ENCODE results near the gene WDR70. TPM values are rescaled to one million over a fixed set of nuclear protein-coding genes. Genes with fewer than 3 reads are reported as not detected.
"Not testable (repeated sequence)": the region's sequence is repeated elsewhere in the genome, so short reads cannot be mapped to it uniquely, and the experiment has no call there.

Gene WDR70
- total RNA-seq, 1 experiment from 2014 or later = 40.2 TPM

- TF ChIP-seq CTCF (IDR thresholded peaks at IDR 0.05; ENCODE audit: insufficient read depth in 1 of 2, low read depth in 1 of 2, low read length in 1 of 2, severe bottlenecking in 1 of 2, unreplicated experiment in 1 of 2) = no peak
- ChIA-PET POLR2A (no interaction called here), CTCF (no interaction called here)
- Histone ChIP-seq H3K4me3 (ENCODE audit: low read depth, low read length) (no peak overlapping the region), H3K9me3 (no peaks in the 10 kb centered on the region), H3K4me1 (peaks cover 28% of the 10 kb centered on the region), H3K36me3 (ENCODE audit: control insufficient read depth, insufficient read depth, low read length) (no peaks in the 10 kb centered on the region), H3K27me3 (replicated peaks; ENCODE audit: control insufficient read depth, insufficient read depth, low read length) (no peaks in the 10 kb centered on the region)
- Mint-ChIP-seq H3K9me3 (ENCODE audit: unreplicated experiment) (peaks cover 11% of the 10 kb centered on the region), H3K27ac (ENCODE audit: unreplicated experiment) (no peak overlapping the region), H3K27me3 (ENCODE audit: insufficient read depth, unreplicated experiment) (no peaks in the 10 kb centered on the region), H3K4me1 (ENCODE audit: low read depth, unreplicated experiment) (peaks cover 16% of the 10 kb centered on the region), H3K36me3 (ENCODE audit: insufficient read depth, unreplicated experiment) (no peaks in the 10 kb centered on the region), H3K4me3 (ENCODE audit: unreplicated experiment) (no peak overlapping the region)
- no peak for DNase-seq
- BruUV-seq (replicated peaks) = no TSS peak
- intact Hi-C loops (cut with micrococcal nuclease; ENCODE audit: unreplicated experiment) = no loop called here
Measured at GRCh38 chr5:37578176-37578575, 199.1 kb downstream of the WDR70 start.

- H3K27me3 ChIP-seq (replicated peaks; ENCODE audit: control insufficient read depth, insufficient read depth, low read length) = no peaks in the 10 kb centered on the region
- H3K4me3 ChIP-seq (ENCODE audit: low read depth, low read length) = no peak overlapping the region
- H3K9me3 Mint-ChIP-seq (ENCODE audit: unreplicated experiment) = no peaks in the 10 kb centered on the region
- H3K4me1 Mint-ChIP-seq (ENCODE audit: low read depth, unreplicated experiment) = peaks cover 8% of the 10 kb centered on the region
- no peaks in the 10 kb centered on the region for H3K9me3 ChIP-seq
- H3K27ac Mint-ChIP-seq (ENCODE audit: unreplicated experiment) = no peak overlapping the region
- intact Hi-C loops (cut with micrococcal nuclease; ENCODE audit: unreplicated experiment) = no loop called here
- no peaks in the 10 kb centered on the region for H3K36me3 ChIP-seq (ENCODE audit: control insufficient read depth, insufficient read depth, low read length)
- H3K27me3 Mint-ChIP-seq (ENCODE audit: insufficient read depth, unreplicated experiment) = no peaks in the 10 kb centered on the region
- no peaks in the 10 kb centered on the region for H3K36me3 Mint-ChIP-seq (ENCODE audit: insufficient read depth, unreplicated experiment)
- ChIA-PET CTCF (no interaction called here), POLR2A (no interaction called here)
- no peak for DNase-seq
- no peak overlapping the region for H3K4me3 Mint-ChIP-seq (ENCODE audit: unreplicated experiment)
- no peak for TF ChIP-seq CTCF (IDR thresholded peaks at IDR 0.05; ENCODE audit: insufficient read depth in 1 of 2, low read depth in 1 of 2, low read length in 1 of 2, severe bottlenecking in 1 of 2, unreplicated experiment in 1 of 2)
- H3K4me1 ChIP-seq = peaks cover 27% of the 10 kb centered on the region
- BruUV-seq (replicated peaks) = no TSS peak
Measured at GRCh38 chr5:37580106-37580505, 201.0 kb downstream of the WDR70 start.

- H3K4me3 ChIP-seq (ENCODE audit: low read depth, low read length) = no peak overlapping the region
- Mint-ChIP-seq H3K36me3 (ENCODE audit: insufficient read depth, unreplicated experiment) (no peaks in the 10 kb centered on the region), H3K27me3 (ENCODE audit: insufficient read depth, unreplicated experiment) (no peaks in the 10 kb centered on the region), H3K27ac (ENCODE audit: unreplicated experiment) (no peak overlapping the region), H3K4me1 (ENCODE audit: low read depth, unreplicated experiment) (no peaks in the 10 kb centered on the region), H3K9me3 (ENCODE audit: unreplicated experiment) (no peaks in the 10 kb centered on the region), H3K4me3 (ENCODE audit: unreplicated experiment) (no peak overlapping the region)
- no peak for DNase-seq
- H3K27me3 ChIP-seq (replicated peaks; ENCODE audit: control insufficient read depth, insufficient read depth, low read length) = no peaks in the 10 kb centered on the region
- no peaks in the 10 kb centered on the region for H3K36me3 ChIP-seq (ENCODE audit: control insufficient read depth, insufficient read depth, low read length)
- no peaks in the 10 kb centered on the region for H3K9me3 ChIP-seq
- ChIA-PET CTCF (no interaction called here), POLR2A (no interaction called here)
- BruUV-seq (replicated peaks) = no TSS peak
- no peak for TF ChIP-seq CTCF (IDR thresholded peaks at IDR 0.05; ENCODE audit: insufficient read depth in 1 of 2, low read depth in 1 of 2, low read length in 1 of 2, severe bottlenecking in 1 of 2, unreplicated experiment in 1 of 2)
- peaks cover 9% of the 10 kb centered on the region; the same call in 1 of the 2 replicates for H3K4me1 ChIP-seq
- intact Hi-C loops (cut with micrococcal nuclease; ENCODE audit: unreplicated experiment) = no loop called here
Measured at GRCh38 chr5:37582202-37582601, 203.1 kb downstream of the WDR70 start.

- CTCF ChIA-PET; H3K36me3 Mint-ChIP-seq (ENCODE audit: insufficient read depth, unreplicated experiment); H3K4me1 ChIP-seq; intact Hi-C loops (cut with micrococcal nuclease; ENCODE audit: unreplicated experiment); H3K27me3 Mint-ChIP-seq (ENCODE audit: insufficient read depth, unreplicated experiment); H3K4me1 Mint-ChIP-seq (ENCODE audit: low read depth, unreplicated experiment); H3K27ac Mint-ChIP-seq (ENCODE audit: unreplicated experiment); H3K4me3 ChIP-seq (ENCODE audit: low read depth, low read length); H3K4me3 Mint-ChIP-seq (ENCODE audit: unreplicated experiment); BruUV-seq (replicated peaks); H3K27me3 ChIP-seq (replicated peaks; ENCODE audit: control insufficient read depth, insufficient read depth, low read length); DNase-seq; H3K36me3 ChIP-seq (ENCODE audit: control insufficient read depth, insufficient read depth, low read length); H3K9me3 ChIP-seq; POLR2A ChIA-PET; H3K9me3 Mint-ChIP-seq (ENCODE audit: unreplicated experiment): not testable (repeated sequence)
Measured at GRCh38 chr5:37593292-37593691, 214.2 kb downstream of the WDR70 start.

- H3K27ac Mint-ChIP-seq (ENCODE audit: unreplicated experiment); H3K36me3 Mint-ChIP-seq (ENCODE audit: insufficient read depth, unreplicated experiment); H3K4me3 ChIP-seq (ENCODE audit: low read depth, low read length); intact Hi-C loops (cut with micrococcal nuclease; ENCODE audit: unreplicated experiment); H3K36me3 ChIP-seq (ENCODE audit: control insufficient read depth, insufficient read depth, low read length); CTCF ChIA-PET; H3K27me3 ChIP-seq (replicated peaks; ENCODE audit: control insufficient read depth, insufficient read depth, low read length); H3K4me3 Mint-ChIP-seq (ENCODE audit: unreplicated experiment); DNase-seq; H3K4me1 Mint-ChIP-seq (ENCODE audit: low read depth, unreplicated experiment); H3K9me3 Mint-ChIP-seq (ENCODE audit: unreplicated experiment); H3K9me3 ChIP-seq; H3K27me3 Mint-ChIP-seq (ENCODE audit: insufficient read depth, unreplicated experiment); H3K4me1 ChIP-seq; BruUV-seq (replicated peaks); POLR2A ChIA-PET: not testable (repeated sequence)
Measured at GRCh38 chr5:37594864-37595263, 215.7 kb downstream of the WDR70 start.
